NCI-H748 treated with DMSO at 0.1 percent for 48 hours (cell line): ENCODE data around the gene ZFP3.
"Not testable (repeated sequence)": the region's sequence is repeated elsewhere in the genome, so short reads cannot be mapped to it uniquely, and the experiment has no call there.

Experiments used
- DNase-seq: peaks from one replicate; lab custom pipeline; 2025; lab: John Stamatoyannopoulos, UW

ZFP3 gene

DNA sequence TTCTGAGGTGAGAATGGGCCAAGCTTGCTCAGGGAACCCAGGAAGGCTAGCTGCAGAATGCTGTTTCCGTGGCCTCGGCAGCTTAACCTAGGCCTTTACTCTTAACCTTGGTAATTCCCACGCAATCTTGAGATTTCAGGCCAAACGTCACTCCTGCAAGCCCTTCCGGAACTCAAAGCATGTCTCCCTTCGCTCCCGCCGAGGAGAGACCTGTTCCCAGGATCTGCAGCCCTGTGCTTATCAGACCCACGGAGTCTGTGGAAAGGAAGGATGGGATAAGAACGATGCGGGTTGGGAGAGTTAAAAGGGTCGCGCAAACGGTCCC, 524 bp upstream of the ZFP3 start:
- DNase-seq = no peak

GRCh38 chr17:5080591-5080990, 2.3 kb downstream of the ZFP3 start:
- DNase-seq = no peak

DNA sequence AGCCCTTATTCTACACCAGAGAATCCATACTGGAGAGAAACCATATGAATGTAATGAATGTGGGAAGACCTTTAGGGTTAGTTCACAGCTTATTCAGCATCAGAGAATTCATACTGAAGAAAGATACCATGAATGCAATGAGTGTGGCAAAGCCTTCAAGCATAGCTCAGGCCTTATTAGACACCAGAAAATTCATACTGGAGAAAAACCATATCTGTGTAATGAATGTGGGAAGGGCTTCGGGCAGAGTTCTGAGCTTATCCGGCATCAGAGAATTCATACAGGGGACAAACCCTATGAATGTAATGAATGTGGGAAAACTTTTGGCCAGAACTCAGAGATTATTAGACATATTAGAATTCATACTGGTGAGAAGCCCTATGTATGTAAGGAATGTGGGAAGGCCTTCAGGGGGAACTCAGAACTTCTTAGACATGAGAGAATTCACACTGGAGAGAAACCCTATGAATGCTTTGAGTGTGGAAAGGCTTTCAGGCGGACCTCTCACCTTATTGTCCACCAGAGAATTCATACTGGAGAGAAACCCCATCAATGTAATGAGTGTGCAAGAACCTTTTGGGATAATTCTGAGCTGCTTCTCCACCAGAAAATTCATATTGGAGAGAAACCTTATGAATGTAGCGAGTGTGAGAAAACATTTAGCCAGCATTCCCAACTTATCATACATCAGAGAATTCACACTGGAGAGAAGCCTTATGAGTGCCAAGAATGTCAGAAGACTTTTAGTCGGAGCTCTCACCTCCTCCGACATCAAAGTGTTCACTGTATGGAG, 14.1 kb downstream of the ZFP3 start:
- no peak for DNase-seq

- no peak for DNase-seq
Measured at GRCh38 chr17:5096731-5097100, 18.4 kb downstream of the ZFP3 start.

GRCh38 chr17:5097101-5097834, 19.0 kb downstream of the ZFP3 start:
- peak; percentile 87 for DNase-seq

DNA sequence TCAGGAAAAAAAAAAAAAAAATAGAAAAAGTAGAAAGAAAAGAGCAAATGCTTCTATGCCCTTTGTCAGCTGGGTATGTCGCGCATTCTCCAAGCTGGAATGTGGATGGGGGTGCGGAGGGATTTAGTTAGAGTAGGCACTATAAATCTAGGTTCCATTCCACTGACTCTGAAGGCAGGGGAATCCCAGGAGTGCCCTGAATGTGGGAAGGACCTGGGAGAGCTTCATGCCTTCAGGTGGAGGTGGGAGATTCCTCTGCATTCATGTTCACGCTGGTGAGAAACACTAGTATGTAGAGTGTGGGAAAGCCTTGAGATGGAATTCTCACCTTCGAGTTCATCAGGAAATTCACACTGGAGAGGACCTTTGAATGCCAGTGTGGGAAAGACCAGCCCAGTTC, 21.0 kb downstream of the ZFP3 start:
- DNase-seq = no peak

DNA sequence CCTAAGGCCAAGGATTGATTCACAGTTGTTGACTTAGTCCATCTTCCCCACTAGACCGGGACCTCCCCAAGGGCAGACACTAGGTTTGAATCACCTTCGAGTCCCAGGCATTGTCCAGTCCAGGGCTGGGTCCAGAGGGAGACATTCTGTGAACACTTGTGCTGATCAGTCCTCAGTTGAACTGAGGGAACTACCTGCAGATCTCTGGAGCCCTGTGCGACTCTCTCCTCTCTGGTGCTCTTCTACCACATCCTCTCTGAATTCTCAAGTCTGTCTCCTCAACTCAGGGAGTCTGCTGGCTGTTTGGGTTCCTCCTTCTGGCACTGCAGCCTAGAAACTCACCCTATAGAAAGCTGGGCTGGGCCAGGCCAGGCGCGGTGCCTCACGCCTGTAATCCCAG, 22.6 kb downstream of the ZFP3 start:
- DNase-seq = no peak

DNA sequence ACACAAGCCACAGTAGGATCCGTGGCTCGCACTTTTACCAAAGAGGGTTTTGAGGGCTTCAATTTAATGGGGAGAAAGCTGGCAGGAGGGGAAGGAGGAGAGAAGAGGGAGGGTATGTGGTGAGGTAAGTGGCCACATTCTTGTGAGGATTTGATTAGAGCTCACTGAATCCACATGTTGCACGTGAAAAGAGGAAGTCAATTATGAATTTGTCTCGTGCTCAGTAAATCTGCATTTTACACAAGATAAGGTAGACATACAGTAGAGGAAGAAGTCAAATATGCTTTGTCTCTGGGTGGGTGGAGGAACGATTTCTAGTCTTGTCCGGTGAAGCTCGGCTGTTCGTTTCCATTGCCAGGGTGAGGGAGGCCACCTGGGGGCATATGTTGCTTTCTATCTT, 32.5 kb downstream of the ZFP3 start:
- DNase-seq = peak; percentile 46

DNA sequence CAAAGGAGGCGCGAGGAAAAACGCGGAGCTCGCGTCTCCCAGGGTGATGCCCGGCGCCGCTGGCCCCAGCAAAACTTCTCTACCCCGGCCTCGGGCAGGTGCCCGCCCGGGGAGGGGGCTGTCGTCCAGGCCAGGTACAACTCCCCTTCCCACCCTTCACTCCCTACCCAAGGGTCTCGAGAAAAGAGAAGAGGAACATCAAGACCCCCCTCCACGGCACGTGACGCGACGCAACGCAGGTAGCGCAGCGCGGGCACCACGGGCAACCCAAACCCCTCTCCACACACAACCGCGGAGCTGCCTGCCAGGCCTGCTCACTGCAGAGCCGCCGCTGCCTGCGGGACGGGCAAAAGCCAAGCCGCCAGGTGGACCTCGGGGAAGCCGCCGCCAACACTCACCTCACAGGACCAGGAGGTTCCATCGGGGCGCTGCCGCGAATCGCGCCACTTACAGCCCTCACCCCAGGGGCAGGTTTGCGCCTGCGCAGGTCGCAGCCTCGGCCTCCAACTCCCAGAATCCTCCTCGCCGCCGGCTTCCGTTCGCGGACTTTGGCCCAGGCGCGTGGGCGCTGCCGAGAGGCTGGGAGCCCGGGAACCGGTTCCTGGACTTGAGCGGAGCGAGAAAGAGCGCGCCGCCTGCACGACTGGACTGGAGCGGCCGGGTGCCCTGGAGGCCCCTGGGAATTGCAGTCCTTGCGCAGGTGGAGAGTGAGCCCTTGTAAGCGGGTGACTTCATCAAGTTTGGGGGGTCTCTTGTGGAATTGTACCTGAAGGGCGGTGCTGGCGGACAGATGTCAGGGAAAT, 33.3 kb downstream of the ZFP3 start, which contains the start of gene ZNF232:
Gene ZNF232 (minus strand): TSS at position 477 of the 803 bp plus-strand sequence. CDS start 56 bp downstream, at position 421.
- peak; percentile 96 for DNase-seq

- no peak for DNase-seq
Measured at GRCh38 chr17:5115673-5116651, 37.7 kb downstream of the ZFP3 start, which contains the start of gene USP6. Gene USP6, plus strand, starts transcription at chr17:5116032. Its CDS starts 14,336 bp downstream, at chr17:5130368.

- no peak for DNase-seq
Measured at GRCh38 chr17:5118219-5118618, 40.0 kb downstream of the ZFP3 start.

DNA sequence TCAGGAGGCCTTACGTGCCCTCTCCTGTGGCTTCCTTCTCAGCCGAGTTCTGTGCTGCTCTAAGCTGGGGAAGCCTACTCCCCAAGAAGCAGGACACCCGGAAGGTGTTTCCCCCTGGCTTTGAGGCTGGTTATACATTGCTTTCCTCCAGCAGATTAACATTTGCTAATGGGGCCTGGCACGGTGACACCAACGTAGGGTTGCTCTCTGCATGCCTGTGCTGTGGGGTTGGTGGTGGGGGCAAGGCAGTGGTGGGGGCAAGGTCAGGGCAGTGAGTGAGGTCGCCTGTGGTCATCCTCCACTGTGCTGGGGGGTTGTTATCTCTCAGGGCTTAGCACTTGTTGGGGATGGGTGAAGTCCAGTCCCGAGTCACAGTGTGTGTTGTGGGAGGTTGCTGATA, 41.8 kb downstream of the ZFP3 start:
- DNase-seq = no peak

DNA sequence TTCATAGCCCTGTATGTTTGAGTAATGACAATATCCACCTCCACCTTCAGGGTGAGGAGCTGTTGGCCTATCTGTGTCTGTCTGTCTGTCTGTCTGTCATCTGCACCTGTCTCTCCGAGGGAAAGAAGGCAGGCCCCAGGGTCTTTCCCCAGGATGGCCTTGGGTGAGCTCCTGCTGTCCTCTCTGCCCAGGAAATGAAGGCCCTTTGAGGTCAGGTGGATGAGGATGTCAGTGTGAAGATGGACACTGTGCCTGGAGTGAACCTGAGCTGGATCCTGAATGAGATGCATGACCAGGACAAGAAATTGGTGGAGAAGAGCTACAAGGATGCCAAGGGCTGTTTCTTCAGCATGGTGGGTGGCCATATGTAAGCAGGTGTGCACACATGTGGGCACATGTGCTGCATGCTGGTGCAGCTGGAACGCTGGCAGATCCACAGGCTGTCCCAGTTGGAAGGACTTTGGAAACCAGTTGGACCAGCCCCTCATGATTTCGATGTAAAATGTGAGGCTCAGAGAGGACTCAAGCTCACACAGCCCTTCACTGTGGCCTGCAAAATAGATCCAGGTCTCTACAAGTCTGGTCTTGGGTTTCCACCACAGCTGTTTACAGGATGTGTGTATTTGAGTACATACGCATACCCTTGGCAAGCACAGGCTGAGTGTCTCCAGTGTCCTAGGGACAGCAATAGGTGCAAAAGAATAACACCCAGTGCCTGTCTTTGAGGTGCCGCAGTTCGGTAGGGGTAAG, 42.3 kb downstream of the ZFP3 start:
- not testable (repeated sequence) for DNase-seq

- DNase-seq = no peak
Measured at GRCh38 chr17:5121186-5121841, 43.0 kb downstream of the ZFP3 start.

DNA sequence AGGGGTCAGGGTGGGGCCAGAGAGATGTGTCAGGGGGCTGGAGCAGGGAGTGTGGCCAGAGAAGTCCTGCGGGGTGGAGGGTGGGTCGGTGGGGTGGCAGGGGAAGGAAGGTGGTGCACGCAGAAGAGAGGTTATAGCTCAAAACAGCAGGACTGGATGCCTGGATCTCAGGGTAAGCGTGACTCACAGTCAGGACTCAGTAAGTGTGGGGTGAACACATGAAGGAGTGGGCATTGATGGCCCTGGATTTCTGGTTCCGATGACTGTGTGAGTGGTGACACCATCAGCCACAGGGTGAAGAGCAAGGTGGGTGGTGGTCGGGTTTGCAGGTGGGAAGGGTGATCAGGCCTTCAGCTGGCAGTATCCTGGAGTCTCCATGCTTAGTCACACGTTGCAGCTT, 43.8 kb downstream of the ZFP3 start:
- DNase-seq = not testable (repeated sequence)

DNA sequence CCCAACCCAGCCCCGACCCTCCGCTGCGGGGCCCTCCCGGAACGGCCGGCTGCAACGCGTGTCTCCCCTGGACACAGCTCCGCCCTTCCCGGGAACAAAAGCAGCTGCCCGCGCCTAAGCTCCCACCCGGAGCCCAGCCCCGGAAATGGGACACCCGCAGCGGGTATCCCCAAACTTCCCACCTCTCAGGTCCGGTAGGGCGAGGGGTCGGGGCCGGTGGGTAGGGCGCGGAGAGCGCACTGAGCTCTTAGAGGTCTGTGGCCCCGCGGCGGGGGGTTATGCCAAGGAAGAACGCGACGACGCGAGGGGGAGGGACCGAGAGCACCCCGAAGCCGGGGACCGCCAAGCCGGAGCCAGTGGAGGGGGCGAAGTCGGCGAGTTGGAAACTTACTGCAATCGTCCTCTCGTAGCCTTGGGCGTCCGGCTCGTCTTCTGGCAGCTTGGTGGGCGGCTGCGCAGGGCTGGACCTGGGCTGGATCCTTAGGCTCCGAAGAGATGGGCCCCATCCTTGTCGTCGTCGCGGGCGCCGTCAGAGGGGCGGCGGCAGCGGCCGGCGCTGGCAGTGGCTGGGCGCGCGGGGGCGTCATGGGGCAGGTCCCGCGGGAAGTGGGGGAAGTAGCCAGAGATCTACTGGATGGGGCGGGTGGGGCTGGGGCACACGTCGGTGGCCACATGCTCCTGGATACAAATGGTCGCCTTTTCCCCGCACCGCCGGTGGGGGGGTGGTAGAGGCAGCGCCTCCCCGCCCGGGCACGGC, 44.5 kb downstream of the ZFP3 start:
- DNase-seq = no peak

- no peak for DNase-seq
Measured at GRCh38 chr17:5123343-5124124, 45.3 kb downstream of the ZFP3 start.

- DNase-seq = not testable (repeated sequence)
Measured at GRCh38 chr17:5124125-5124760, 46.0 kb downstream of the ZFP3 start.
